ENCODE results near the gene AKAP5. TPM values are rescaled to one million over a fixed set of nuclear protein-coding genes. Genes with fewer than 3 reads are reported as not detected.

Gene AKAP5
- total and polyA plus RNA-seq, 2 of the 8 experiments (the other 6 are each of a cell fraction or from before 2014, with no cell fraction given), result 0.50 to 3.8 TPM

- 0 out of 2 replicates have a peak, but pooled peaks have one; percentile 29 for TF ChIP-seq POLR2AphosphoS5 (IDR thresholded peaks at IDR 0.05; ENCODE audit: low read depth, low read length)
Measured at GRCh38 chr14:64464651-64465050, 648 bp upstream of the AKAP5 start (continued).
